B cell (primary cell): ENCODE data around the gene PRSS53.

Experiments
- EZH2 ChIP-seq: IDR thresholded peaks from 2 replicates; pipeline ENCODE4 v1.6.1; 2012; ENCODE audit warnings: borderline replicate concordance, low read depth, mild to moderate bottlenecking, moderate library complexity, low read length; ENCODE audit not compliant: insufficient read depth, poor library complexity, severe bottlenecking
- TF ChIP-seq, protein P1 (sequence below): fragments of 200-600 bp; IDR thresholded peaks from one replicate; pipeline ENCODE4 v1.8.0; 2022; ENCODE audit warnings: antibody characterized with exemption, mild to moderate bottlenecking

- no peak for TF ChIP-seq EZH2
- TF ChIP-seq, protein P1, sequence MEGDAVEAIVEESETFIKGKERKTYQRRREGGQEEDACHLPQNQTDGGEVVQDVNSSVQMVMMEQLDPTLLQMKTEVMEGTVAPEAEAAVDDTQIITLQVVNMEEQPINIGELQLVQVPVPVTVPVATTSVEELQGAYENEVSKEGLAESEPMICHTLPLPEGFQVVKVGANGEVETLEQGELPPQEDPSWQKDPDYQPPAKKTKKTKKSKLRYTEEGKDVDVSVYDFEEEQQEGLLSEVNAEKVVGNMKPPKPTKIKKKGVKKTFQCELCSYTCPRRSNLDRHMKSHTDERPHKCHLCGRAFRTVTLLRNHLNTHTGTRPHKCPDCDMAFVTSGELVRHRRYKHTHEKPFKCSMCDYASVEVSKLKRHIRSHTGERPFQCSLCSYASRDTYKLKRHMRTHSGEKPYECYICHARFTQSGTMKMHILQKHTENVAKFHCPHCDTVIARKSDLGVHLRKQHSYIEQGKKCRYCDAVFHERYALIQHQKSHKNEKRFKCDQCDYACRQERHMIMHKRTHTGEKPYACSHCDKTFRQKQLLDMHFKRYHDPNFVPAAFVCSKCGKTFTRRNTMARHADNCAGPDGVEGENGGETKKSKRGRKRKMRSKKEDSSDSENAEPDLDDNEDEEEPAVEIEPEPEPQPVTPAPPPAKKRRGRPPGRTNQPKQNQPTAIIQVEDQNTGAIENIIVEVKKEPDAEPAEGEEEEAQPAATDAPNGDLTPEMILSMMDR = no peak
These were observed 54.8 kb downstream of the PRSS53 start for GRCh38 chr16:31033709-31034492.
